Right lobe of liver (tissue), 6 donors: ENCODE data around the gene CPNE2. TPM values are rescaled to one million over a fixed set of nuclear protein-coding genes. Genes with fewer than 3 reads are reported as not detected.
A peak's percentile ranks its signal among the peaks of the same experiment; 100 is the strongest.

Experiments used
- ATAC-seq, 4 donors: fragments of 200-7000 bp; cut with Tn5 transposase; one replicate each; pipeline ENCODE4 v1.9.1; 2020; ENCODE audit warnings: mild to moderate bottlenecking in 4 of 4, moderate library complexity in 4 of 4
- DNase-seq, 3 donors: peaks; one replicate each; pipeline ENCODE4 v3.0.0-alpha.2; 2020
- H3K27ac ChIP-seq, 3 donors: fragments of 200-600 bp; one replicate each; pipeline ENCODE4 v1.8.0; 2022
- H3K27me3 ChIP-seq, 2 donors: fragments of 200-600 bp; one replicate each; pipeline ENCODE4 v1.8.0; 2022
- H3K36me3 ChIP-seq, 4 donors: fragments of 200-600 bp; sonication (generic) in 1 of 4; one replicate each; pipeline versions ENCODE4 v1.5.1 to v1.8.0; 2017 to 2022; ENCODE audit warnings: control low read depth in 1 of 4
- H3K4me1 ChIP-seq, 4 donors: fragments of 200-600 bp; sonication (generic) in 1 of 4; one replicate each; pipeline versions ENCODE4 v1.5.1 to v1.8.0; 2017 to 2022; ENCODE audit warnings: control low read depth in 1 of 4
- H3K4me3 ChIP-seq, 3 donors: fragments of 200-600 bp; one replicate each; pipeline ENCODE4 v1.8.0; 2022
- H3K9me3 ChIP-seq, 4 donors: fragments of 200-600 bp; sonication (generic) in 1 of 4; one replicate each; pipeline versions ENCODE4 v1.5.1 to v1.8.0; 2017 to 2022; ENCODE audit warnings: control low read depth in 1 of 4
- CTCF ChIP-seq, 4 donors: fragments of 200-600 bp in 3 of 4; fragments of 450-650 bp in 1 of 4; IDR thresholded peaks; one replicate each; pipeline versions ENCODE4 v1.5.1 to v1.8.0; 2016 to 2022; ENCODE audit warnings: antibody characterized with exemption in 4 of 4, mild to moderate bottlenecking in 2 of 4
- POLR2A ChIP-seq: fragments of 450-650 bp; IDR thresholded peaks from one replicate; pipeline ENCODE4 v1.6.1; 2017; ENCODE audit warnings: antibody characterized with exemption, mild to moderate bottlenecking
- WGBS: methylation state at CpG from one replicate; pipeline ENCODE4 v1.1.6; 2018; ENCODE audit warnings: low coverage, low lambda C conversion rate; ENCODE audit not compliant: insufficient coverage; ENCODE audit errors: missing lambda C conversion rate; 5-methylcytosine and 5-hydroxymethylcytosine counted together
- intact Hi-C, 2 donors: fragments of 100-400 bp; cut with DNase I; formaldehyde crosslinking; loops; one replicate each; pipeline versions ENCODE4 v1.11.2 to v1.14.1; 2022
- total RNA-seq, 6 experiments: library from RNA; depleted of rRNA in 2 of 6; stranded (reverse); fragments of >200 nt in 2 of 6; fragmentation: NEBNext Ultra II Directional in 3 of 6; extraction: Animal tissue kit (Norgen Biotek cat#: 25700) in 3 of 6; gene quantifications; one replicate each; pipeline versions ENCODE4 v1.1.0 to v1.2.4, GENCODE V29; 2016 to 2023
- donor health status: DM: no; HTN: yes; CAD: no.
- donor health status: DM: no; HTN: no; CAD: no.
- donor health status: DM: no; HTN: no; CAD: no.
- donor health status: DM: no; HTN: yes; CAD: no.
- donor health status: DM: no; HTN: yes; CAD: no.

The CPNE2 gene
- total RNA-seq, 6 experiments from 2014 or later: 4.0 to 10.9 (median 9.7) TPM

DNA sequence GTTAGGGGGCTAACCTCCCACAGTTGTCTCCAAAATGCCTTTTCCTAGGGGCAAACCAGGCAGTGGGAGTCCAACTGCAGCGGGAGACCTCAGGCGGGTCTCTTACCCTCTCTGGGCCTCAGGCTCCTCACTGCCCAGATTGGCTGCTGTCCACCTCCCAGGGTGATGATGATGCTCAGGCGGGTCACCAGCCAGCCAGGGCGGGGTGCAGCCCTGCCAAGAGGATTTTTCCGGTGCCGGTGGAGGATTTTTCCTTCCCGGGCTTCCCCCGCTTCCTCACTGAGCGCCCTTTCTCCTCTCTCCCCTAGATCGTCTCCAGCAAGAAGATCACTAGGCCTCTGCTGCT lies 22.8 kb downstream of the CPNE2 start:
- intact Hi-C loops: no loop called here
- TF ChIP-seq POLR2A: no peak
- Histone ChIP-seq H3K27me3 (no peaks in the 10 kb centered on the region), H3K36me3 (no peaks in the 10 kb centered on the region), H3K4me3 (no peak overlapping the region), H3K9me3 (no peaks in the 10 kb centered on the region), H3K27ac (no peak overlapping the region), H3K4me1 (no peaks in the 10 kb centered on the region)
- DNase-seq (no peak), ATAC-seq (no peak)
- 36% methylated on average over 3 of the region's 10 CpGs for WGBS

GRCh38 chr16:57115514-57116182 lies 23.3 kb downstream of the CPNE2 start:
- TF ChIP-seq CTCF (IDR thresholded peaks at IDR 0.05) (no peak), POLR2A (no peak)
- H3K4me3 ChIP-seq: no peak overlapping the region
- H3K27me3 ChIP-seq: no peaks in the 10 kb centered on the region
- no peak overlapping the region for H3K27ac ChIP-seq
- H3K4me1 ChIP-seq: no peaks in the 10 kb centered on the region
- intact Hi-C loops: no loop called here
- peak; percentile 72 to 88 (median 78) for ATAC-seq
- 53% methylated on average over 5 of the region's 25 CpGs for WGBS
- DNase-seq: peak in 2 of 3 donors; percentile 64 to 70
- no peaks in the 10 kb centered on the region for H3K36me3 ChIP-seq
- H3K9me3 ChIP-seq: no peaks in the 10 kb centered on the region

DNA sequence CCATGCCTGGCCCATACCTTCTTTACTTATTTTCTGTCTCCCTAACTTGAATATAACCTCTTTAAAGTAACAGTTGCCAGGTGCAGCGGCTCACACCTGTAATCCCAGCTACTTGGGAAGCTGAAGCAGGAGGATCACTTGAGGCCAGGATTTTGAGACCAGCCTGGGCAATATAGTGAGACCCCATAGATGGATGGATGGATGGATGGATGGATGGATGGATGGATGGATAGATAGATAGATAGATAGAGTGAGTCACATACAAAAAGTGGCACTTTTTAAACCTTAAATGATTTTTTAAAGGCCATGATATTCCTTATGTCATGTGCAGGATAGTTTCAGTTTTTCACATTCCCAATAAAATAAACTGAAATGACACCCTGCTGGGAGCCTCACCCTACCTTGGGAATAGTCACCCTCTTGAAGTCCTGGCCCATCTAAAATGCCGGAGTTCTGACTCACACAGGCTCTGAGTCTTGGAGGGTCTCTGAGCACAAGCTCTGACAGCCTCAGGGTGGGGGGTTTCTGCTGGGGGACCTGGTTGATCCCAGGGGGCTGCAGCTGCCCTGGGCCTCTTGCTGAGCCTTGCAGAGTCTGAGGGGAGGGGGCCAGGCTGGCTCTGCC lies 26.2 kb downstream of the CPNE2 start:
- Histone ChIP-seq H3K27ac (no peak overlapping the region), H3K4me1 (no peaks in the 10 kb centered on the region), H3K9me3 (no peaks in the 10 kb centered on the region), H3K4me3 (no peak overlapping the region), H3K27me3 (no peaks in the 10 kb centered on the region), H3K36me3 (no peaks in the 10 kb centered on the region)
- WGBS: 100% methylated on average over 2 of the region's 2 CpGs
- ATAC-seq: no peak
- intact Hi-C loops: no loop called here
- DNase-seq: no peak
- TF ChIP-seq POLR2A: no peak
- no peak for TF ChIP-seq CTCF (IDR thresholded peaks at IDR 0.05)

DNA sequence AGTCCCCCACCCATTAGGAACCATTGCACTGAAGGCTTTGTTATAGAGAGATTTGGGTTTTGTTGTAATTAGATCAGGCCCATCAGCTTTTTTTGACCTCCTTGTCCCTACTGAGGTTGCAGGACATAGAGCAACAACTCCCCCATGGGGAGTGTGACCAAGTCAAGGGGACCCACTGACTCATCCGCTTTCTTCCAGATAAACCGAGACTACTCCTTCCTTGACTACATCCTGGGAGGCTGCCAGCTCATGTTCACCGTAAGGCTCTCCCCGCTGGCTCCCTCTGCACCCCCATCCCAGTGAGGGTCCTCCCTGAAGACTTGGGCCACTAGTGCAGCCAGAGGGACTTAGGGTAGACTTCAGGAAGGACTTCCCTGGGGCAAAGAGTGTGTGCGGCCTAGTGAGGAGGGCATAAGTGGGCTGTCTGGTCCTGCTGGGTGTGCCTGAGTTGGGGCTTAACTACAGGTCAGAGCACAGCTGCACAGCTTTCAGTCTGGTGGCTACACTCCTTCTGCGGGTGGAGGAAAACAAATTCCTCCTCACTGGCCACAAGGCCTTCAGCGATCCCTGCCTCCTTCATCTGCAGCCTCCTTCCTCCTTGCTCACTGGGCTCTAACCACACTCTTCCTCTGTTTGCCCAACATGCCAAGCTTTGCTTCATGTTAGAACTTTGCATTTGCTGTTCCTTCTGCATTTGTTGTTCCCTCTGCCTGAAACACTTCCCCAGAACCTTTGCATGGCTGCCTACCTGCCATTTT lies 31.0 kb downstream of the CPNE2 start:
- no peak for TF ChIP-seq POLR2A
- TF ChIP-seq CTCF (IDR thresholded peaks at IDR 0.05): no peak
- no peaks in the 10 kb centered on the region for H3K4me1 ChIP-seq
- H3K27me3 ChIP-seq: no peaks in the 10 kb centered on the region
- no peak overlapping the region for H3K27ac ChIP-seq
- DNase-seq (no peak), ATAC-seq (no peak)
- no peaks in the 10 kb centered on the region for H3K36me3 ChIP-seq
- intact Hi-C loops: no loop called here
- no peaks in the 10 kb centered on the region for H3K9me3 ChIP-seq
- no peak overlapping the region for H3K4me3 ChIP-seq
- 86% methylated on average over 1 of the region's 7 CpGs for WGBS
